Activated naive CD4-positive, alpha-beta T cell treated with anti-CD3 and anti-CD28 coated beads, Interleukin-2, amount 50 U/mL, for 72 hours (primary cell): ENCODE data around the gene ELL3. TPM values are rescaled to one million over a fixed set of nuclear protein-coding genes. Genes with fewer than 3 reads are reported as not detected.
"Not testable (repeated sequence)": the region's sequence is repeated elsewhere in the genome, so short reads cannot be mapped to it uniquely, and the experiment has no call there.

Experiments used
- ATAC-seq, 2 donors: fragments of 150-1000 bp; cut with Tn5 transposase; 2 replicates each; pipeline ENCODE4 v1.10.0; 2021; ENCODE audit warnings: mild to moderate bottlenecking in 2 of 2, moderate library complexity in 2 of 2
- DNase-seq, 2 donors: peaks; one replicate each; pipeline ENCODE4 v3.0.0; 2021 to 2022; ENCODE audit warnings: low spot score in 2 of 2
- H3K27ac Mint-ChIP-seq, 2 donors: one replicate each; pipeline ENCODE4 v1.8.0; 2022; ENCODE audit warnings: mild to moderate bottlenecking in 2 of 2, mixed read lengths in 2 of 2
- H3K36me3 Mint-ChIP-seq, 2 donors: one replicate each; pipeline ENCODE4 v1.8.0; 2022; ENCODE audit warnings: mixed read lengths in 2 of 2
- H3K9me3 Mint-ChIP-seq, 2 donors: one replicate each; pipeline ENCODE4 v1.8.0; 2022; ENCODE audit warnings: mixed read lengths in 2 of 2
- total RNA-seq, 2 donors: library from RNA; stranded (reverse); gene quantifications; one replicate each; pipeline ENCODE4 v1.2.3, GENCODE V29; 2022

Gene ELL3
- total RNA-seq, 2 donors from 2014 or later = 4.5 to 9.3 TPM

- peak overlapping the region; percentile 59 to 87 for H3K27ac Mint-ChIP-seq
Observed at GRCh38 chr15:43762824-43763223, 13.9 kb downstream of the ELL3 start.

DNA sequence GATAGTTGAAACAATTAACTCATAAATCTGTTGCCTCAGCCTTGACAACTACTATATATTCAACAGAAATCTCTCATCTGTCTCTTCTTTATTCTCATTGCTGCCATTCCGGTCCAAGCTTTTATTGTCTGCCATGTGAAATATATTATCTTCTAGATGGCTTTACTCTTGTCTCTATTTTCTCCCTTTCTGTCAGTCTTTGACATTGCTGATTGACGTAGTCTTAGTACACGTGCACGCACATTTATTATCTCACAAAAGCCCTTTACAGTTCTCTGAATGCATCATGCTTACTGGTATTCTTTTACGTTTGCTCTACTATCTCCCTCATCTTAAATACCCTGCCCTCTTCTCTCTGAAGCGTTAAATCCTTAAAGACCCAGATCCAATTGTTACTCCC, 24.9 kb downstream of the ELL3 start:
- DNase-seq (no peak), ATAC-seq (no peak)
- H3K27ac Mint-ChIP-seq = peak overlapping the region; percentile 8 to 50
- H3K9me3 Mint-ChIP-seq = no peaks in the 10 kb centered on the region
- peaks cover 17 to 26% of the 10 kb centered on the region in 2 donors for H3K36me3 Mint-ChIP-seq

More at GRCh38 chr15:43762824-43763223, 13.9 kb downstream of the ELL3 start:
- Mint-ChIP-seq H3K36me3 (peaks cover 19 to 30% of the 10 kb centered on the region in 2 donors), H3K9me3 (no peaks in the 10 kb centered on the region)
- no peak for ATAC-seq
- DNase-seq = no peak

- DNase-seq (peak in 1 of 2 donors; percentile 19), ATAC-seq (peak; percentile 38 to 50)
- Mint-ChIP-seq H3K27ac (peak overlapping the region; percentile 44 to 60), H3K9me3 (no peaks in the 10 kb centered on the region), H3K36me3 (peaks cover 22 to 26% of the 10 kb centered on the region in 2 donors)
Observed at GRCh38 chr15:43749690-43750345, 26.9 kb downstream of the ELL3 start.

DNA sequence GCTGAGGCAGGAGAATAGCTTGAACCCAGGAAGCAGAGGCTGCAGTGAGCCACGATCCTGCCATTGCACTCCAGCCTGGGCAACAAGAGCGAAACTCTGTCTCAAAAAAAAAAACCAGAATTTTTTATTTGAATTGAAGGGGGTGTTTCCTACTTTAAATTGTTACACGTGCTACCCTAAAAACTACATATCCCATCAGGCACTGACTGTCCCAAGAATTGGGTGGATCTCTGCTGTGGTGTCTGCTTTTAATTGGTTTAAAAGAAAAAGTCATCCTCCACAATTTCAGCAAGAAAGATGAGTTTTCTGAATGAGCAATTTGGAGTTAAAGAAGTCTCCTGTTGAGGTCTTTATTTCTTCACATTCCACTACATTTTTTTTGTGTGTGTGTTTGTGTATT, 28.4 kb downstream of the ELL3 start:
- no peaks in the 10 kb centered on the region for H3K9me3 Mint-ChIP-seq
- DNase-seq = no peak
- H3K27ac Mint-ChIP-seq = peak overlapping the region; percentile 87 to 97
- no peak for ATAC-seq
- H3K36me3 Mint-ChIP-seq = peaks cover 22 to 29% of the 10 kb centered on the region in 2 donors

DNA sequence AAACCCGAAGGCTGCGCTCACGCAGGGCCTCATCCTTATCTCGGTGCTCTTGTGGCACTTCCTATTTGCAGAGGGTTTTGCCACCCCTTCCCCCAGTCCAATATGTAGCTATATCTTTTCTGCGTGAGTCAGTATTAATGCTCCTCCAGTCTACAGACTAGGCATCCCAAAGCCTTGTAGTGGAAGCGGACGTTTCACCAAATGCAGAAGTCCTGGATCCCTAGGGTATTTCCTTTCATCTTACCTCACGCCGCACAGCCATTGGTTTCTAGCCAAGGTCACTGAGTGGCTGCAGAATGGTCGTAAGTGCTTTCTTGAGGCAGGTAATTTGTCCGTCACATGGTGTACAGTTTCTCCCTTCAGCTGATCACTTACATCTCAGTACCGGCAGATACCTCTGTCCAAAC, 29.9 kb downstream of the ELL3 start:
- H3K9me3 Mint-ChIP-seq, DNase-seq: not testable (repeated sequence)
- peak; percentile 27 to 34 for ATAC-seq
- H3K36me3 Mint-ChIP-seq = peaks cover 17 to 29% of the 10 kb centered on the region in 2 donors
- peak overlapping the region; percentile 95 to 97 for H3K27ac Mint-ChIP-seq

- Mint-ChIP-seq H3K27ac (peak within 1 kb of the TSS; percentile 95 to 97), H3K36me3 (peaks cover 15 to 29% of the 10 kb centered on the region in 2 donors)
- DNase-seq (peak; percentile 88 to 92), ATAC-seq (peak; percentile 86 to 89)
- not testable (repeated sequence) for H3K9me3 Mint-ChIP-seq
Observed at GRCh38 chr15:43746245-43746902, 30.4 kb downstream of the ELL3 start, which contains the start of gene PDIA3. Gene PDIA3 (plus strand): TSS chr15:43746438. CDS start chr15:43746540, 102 bp downstream.

DNA sequence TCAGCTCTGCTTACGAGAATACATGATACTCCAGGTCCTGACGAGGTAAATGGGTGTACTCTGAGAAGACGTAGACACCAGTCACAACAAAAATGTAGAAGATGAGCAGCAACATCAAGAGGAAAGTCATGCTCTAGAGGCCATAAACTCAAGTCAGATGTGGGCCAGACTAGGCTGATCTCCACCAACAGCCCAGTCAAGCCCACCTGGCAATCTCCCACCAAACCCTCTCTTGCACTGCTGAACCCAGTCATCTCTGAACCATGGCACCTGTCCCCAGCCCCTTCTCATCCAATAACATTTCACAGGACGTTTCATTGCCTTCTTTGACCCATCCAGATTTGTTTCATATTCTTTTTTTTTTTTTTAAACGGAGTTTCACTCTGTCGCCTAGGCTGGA, 41.4 kb downstream of the ELL3 start:
- no peak overlapping the region for H3K27ac Mint-ChIP-seq
- no peaks in the 10 kb centered on the region for H3K36me3 Mint-ChIP-seq
- no peak for DNase-seq
- ATAC-seq = no peak
- no peaks in the 10 kb centered on the region for H3K9me3 Mint-ChIP-seq

DNA sequence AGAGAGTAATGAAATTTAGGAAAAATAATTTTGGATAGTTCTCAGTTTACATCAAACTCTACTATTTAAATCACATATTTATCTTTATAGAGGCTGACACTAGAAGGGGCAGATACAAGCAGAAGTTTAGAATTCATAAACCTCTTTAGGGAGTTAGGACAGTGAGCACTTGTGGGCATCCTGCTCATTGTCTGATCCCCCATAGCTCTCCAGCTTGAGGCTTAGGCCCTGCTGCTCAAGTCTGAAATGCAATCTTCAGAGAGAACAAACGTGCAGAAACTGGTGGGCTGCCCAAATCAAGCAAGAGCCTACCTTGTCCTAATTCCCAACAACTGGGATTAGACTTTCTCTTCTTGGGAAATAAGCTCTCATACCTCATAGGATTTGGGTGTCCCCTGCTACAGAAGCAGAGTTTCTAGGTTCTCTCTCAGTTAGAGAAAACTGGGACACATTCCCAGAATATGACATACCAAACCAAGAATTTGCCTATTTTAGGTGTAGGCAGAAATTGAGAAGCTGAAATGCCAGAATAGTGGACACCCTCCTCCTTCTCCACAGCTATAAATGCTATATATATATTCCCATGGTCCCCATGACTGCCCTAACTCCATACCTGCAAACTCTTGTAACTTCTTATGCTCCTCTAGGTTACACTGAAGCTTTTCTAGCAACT, 48.6 kb downstream of the ELL3 start:
- not testable (repeated sequence) for H3K27ac Mint-ChIP-seq, H3K36me3 Mint-ChIP-seq, DNase-seq, ATAC-seq, H3K9me3 Mint-ChIP-seq

DNA sequence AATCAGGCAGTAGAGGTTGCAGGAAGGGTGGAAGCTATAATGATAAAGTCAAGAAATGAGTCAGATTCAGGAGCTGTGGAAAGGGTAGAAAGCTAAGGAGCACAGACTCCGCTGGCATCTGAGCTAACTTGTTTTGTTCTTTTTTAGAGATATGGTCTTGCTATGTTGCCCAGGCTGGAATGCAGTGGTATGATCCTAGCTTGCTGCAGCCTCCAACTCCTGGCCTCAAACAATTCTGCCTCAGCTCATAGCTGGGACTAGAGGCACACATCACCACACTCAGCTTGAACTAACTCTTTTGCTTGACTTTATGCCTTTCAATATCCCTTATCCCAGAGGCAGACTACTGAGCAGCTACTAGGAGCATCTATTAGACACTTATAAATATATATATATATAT, 50.5 kb downstream of the ELL3 start:
- not testable (repeated sequence) for DNase-seq, H3K9me3 Mint-ChIP-seq

DNA sequence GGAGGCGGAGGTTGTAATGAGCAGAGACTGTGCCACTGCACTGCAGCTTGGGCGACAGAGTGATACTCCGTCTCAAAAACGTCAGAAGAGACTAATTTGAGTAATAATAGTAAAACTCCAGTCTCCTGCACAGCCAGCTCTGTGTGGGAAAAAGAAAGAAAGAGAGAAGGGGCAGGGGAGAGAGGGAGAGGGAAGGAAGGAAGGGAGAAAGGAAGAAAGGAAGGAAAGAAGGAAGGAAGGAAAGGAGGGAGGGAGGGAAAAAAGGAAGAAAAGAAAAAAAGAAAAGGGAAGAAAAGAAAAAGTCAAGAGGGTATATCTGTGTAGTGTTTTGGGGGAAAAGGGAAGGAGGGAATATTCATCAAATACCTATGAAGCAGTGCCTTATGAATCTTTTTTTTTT, 53.6 kb downstream of the ELL3 start:
- ATAC-seq = no peak
- H3K9me3 Mint-ChIP-seq = no peaks in the 10 kb centered on the region
- no peak overlapping the region for H3K27ac Mint-ChIP-seq
- H3K36me3 Mint-ChIP-seq = no peaks in the 10 kb centered on the region
- DNase-seq = no peak

More for the DNA sequence above, 50.5 kb downstream of the ELL3 start:
- H3K27ac Mint-ChIP-seq, H3K36me3 Mint-ChIP-seq, ATAC-seq: not testable (repeated sequence)

Other genes starting within 250 kb of the ELL3 start
- gene PPIP5K1, start 186.8 kb downstream of the ELL3 start, total RNA-seq = 10 to 100 TPM; 27.8 to 51.3 TPM
- gene CKMT1B, start 182.9 kb downstream of the ELL3 start, total RNA-seq = 1 to 10 TPM in 1 of 2 donors, under 1 TPM in 1; 0.34 to 1.1 TPM
- gene STRC, start 158.2 kb downstream of the ELL3 start, total RNA-seq = 1 to 10 TPM; 2.3 to 2.6 TPM
- gene CATSPER2, start 128.1 kb downstream of the ELL3 start, total RNA-seq = 1 to 10 TPM; 4.4 to 8.1 TPM
- not detected for gene CKMT1A, start 83.1 kb downstream of the ELL3 start, total RNA-seq
- gene PDIA3, start 30.5 kb downstream of the ELL3 start, total RNA-seq = 100 to 1,000 TPM; 144 to 224 TPM
- 100 to 1,000 TPM; 714 to 722 TPM for gene SERF2, start 15.4 kb upstream of the ELL3 start, total RNA-seq
- gene SERINC4, start 23.3 kb upstream of the ELL3 start, total RNA-seq = under 1 TPM; 0.31 to 0.61 TPM
- gene HYPK, start 23.6 kb upstream of the ELL3 start, total RNA-seq = 10 to 100 TPM; 11.6 to 35.2 TPM
- 10 to 100 TPM; 48.5 to 50.2 TPM for gene MFAP1, start 47.7 kb upstream of the ELL3 start, total RNA-seq
- gene WDR76, start 50.0 kb upstream of the ELL3 start, total RNA-seq = 100 to 1,000 TPM in 1 of 2 donors, 10 to 100 TPM in 1; 70.8 to 124 TPM